Spinal cord (tissue), 4 donors: ENCODE measurements around the gene SPRN. TPM values are rescaled to one million over a fixed set of nuclear protein-coding genes. Genes with fewer than 3 reads are reported as not detected.

Experiments
- polyA plus RNA-seq, 2 donors: library from polyadenylated mRNA; unstranded; fragments of 120-200 nt; gene quantifications; one replicate each; pipeline ENCODE4 v1.2.1, GENCODE V29; 2013; ENCODE audit not compliant: insufficient read length in 2 of 2
- small RNA-seq: library from RNA; depleted of rRNA; stranded (forward); fragments of <200 nt; gene quantifications from one replicate; pipeline ENCODE3, GENCODE V24; 2014; ENCODE audit warnings: low replicate concordance
- total RNA-seq, 2 donors: library from RNA; depleted of rRNA in 1 of 2; stranded (reverse); fragments of 120-200 nt in 1 of 2; fragments of >200 nt in 1 of 2; gene quantifications; one replicate each; pipeline versions ENCODE4 v1.2.3 to v1.2.4, GENCODE V29; 2013 to 2014

SPRN gene
- total and polyA plus RNA-seq, 4 donors = 4.8 to 42.5 (median 22.5) TPM

Small RNA genes lying within 50 kb of the gene (small RNA-seq; reads per million reads assigned to genes)
- gene AL360181.4 = not detected
- not detected for gene MIR3944

Other genes starting within 250 kb of the SPRN start
- gene UTF1, start 194.4 kb downstream of the SPRN start, total RNA-seq = not detected
- gene UTF1, start 194.4 kb downstream of the SPRN start, polyA plus RNA-seq = not detected
- gene VENTX, start 186.8 kb downstream of the SPRN start, total RNA-seq = under 1 TPM in 1 of 2 donors, not detected in 1; 0.06 TPM
- gene VENTX, start 186.8 kb downstream of the SPRN start, polyA plus RNA-seq = under 1 TPM; 0.14 to 0.24 TPM
- 1 to 10 TPM; 1.7 to 3.9 TPM for gene ADAM8, start 147.8 kb downstream of the SPRN start, total RNA-seq
- 1 to 10 TPM; 3.1 to 4.9 TPM for gene ADAM8, start 147.8 kb downstream of the SPRN start, polyA plus RNA-seq
- gene TUBGCP2, start 115.8 kb downstream of the SPRN start, total RNA-seq = 10 to 100 TPM; 35.0 to 45.9 TPM
- gene TUBGCP2, start 115.8 kb downstream of the SPRN start, polyA plus RNA-seq = 10 to 100 TPM; 70.4 to 81.4 TPM
- gene ZNF511, start 115.7 kb downstream of the SPRN start, total RNA-seq = 10 to 100 TPM in 1 of 2 donors, 1 to 10 TPM in 1; 9.4 to 21.5 TPM
- gene ZNF511, start 115.7 kb downstream of the SPRN start, polyA plus RNA-seq = 10 to 100 TPM; 22.6 to 25.8 TPM
- gene CALY, start 87.7 kb downstream of the SPRN start, total RNA-seq = 10 to 100 TPM; 15.9 to 24.9 TPM
- 100 to 1,000 TPM; 230 to 251 TPM for gene CALY, start 87.7 kb downstream of the SPRN start, polyA plus RNA-seq
- 10 to 100 TPM in 1 of 2 donors, not detected in 1; 16.5 TPM for gene PRAP1, start 77.3 kb downstream of the SPRN start, total RNA-seq
- under 1 TPM; 0.44 to 0.57 TPM for gene PRAP1, start 77.3 kb downstream of the SPRN start, polyA plus RNA-seq
- 10 to 100 TPM in 1 of 2 donors, 1 to 10 TPM in 1; 3.4 to 22.6 TPM for gene FUOM, start 66.6 kb downstream of the SPRN start, total RNA-seq
- gene FUOM, start 66.6 kb downstream of the SPRN start, polyA plus RNA-seq = 1 to 10 TPM; 7.8 to 7.9 TPM
- gene ECHS1, start 51.3 kb downstream of the SPRN start, total RNA-seq = 10 to 100 TPM; 52.1 to 94.0 TPM
- 100 to 1,000 TPM; 107 to 115 TPM for gene ECHS1, start 51.3 kb downstream of the SPRN start, polyA plus RNA-seq
- gene PAOX, start 45.4 kb downstream of the SPRN start, total RNA-seq = 1 to 10 TPM; 6.4 to 8.1 TPM
- gene PAOX, start 45.4 kb downstream of the SPRN start, polyA plus RNA-seq = 10 to 100 TPM; 11.5 to 13.4 TPM
- gene MTG1, start 30.5 kb downstream of the SPRN start, total RNA-seq = 10 to 100 TPM; 23.4 to 35.1 TPM
- 10 to 100 TPM; 50.4 to 91.2 TPM for gene MTG1, start 30.5 kb downstream of the SPRN start, polyA plus RNA-seq
- 1 to 10 TPM; 1.7 to 2.9 TPM for gene SCART1, start 29.3 kb upstream of the SPRN start, total RNA-seq
- 1 to 10 TPM; 1.9 to 2.7 TPM for gene SCART1, start 29.3 kb upstream of the SPRN start, polyA plus RNA-seq
- gene CYP2E1, start 102.7 kb upstream of the SPRN start, total RNA-seq = 10 to 100 TPM in 1 of 2 donors, 1 to 10 TPM in 1; 5.0 to 12.7 TPM
- 10 to 100 TPM; 18.1 to 21.6 TPM for gene CYP2E1, start 102.7 kb upstream of the SPRN start, polyA plus RNA-seq
- gene SYCE1, start 141.0 kb upstream of the SPRN start, total RNA-seq = under 1 TPM; 0.40 to 0.83 TPM
- gene SYCE1, start 141.0 kb upstream of the SPRN start, polyA plus RNA-seq = 1 to 10 TPM; 4.8 to 5.8 TPM
- gene FRG2B, start 202.2 kb upstream of the SPRN start, total RNA-seq = not detected
- not detected for gene FRG2B, start 202.2 kb upstream of the SPRN start, polyA plus RNA-seq